ENCODE results near the gene DEDD2. TPM values are rescaled to one million over a fixed set of nuclear protein-coding genes. Genes with fewer than 3 reads are reported as not detected.

The DEDD2 gene
- total RNA-seq, 1 experiment from 2014 or later, result 32.7 TPM

- no peak overlapping the region for H3K27ac ChIP-seq (ENCODE audit: low read depth, low read length)
- H4K20me1 ChIP-seq (ENCODE audit: insufficient read depth), result 0 out of 2 replicates have a peak, but pooled peaks cover 6% of the 10 kb centered on the region
- POLR2A ChIA-PET, result no interaction called here
- peaks cover 2 to 48% of the 10 kb centered on the region in 2 experiments; a peak in 3 of 4 replicates for H3K4me1 ChIP-seq (ENCODE audit: control insufficient read depth in 1 of 2, insufficient read depth in 2 of 2, low read length in 2 of 2)
- H3K4me2 ChIP-seq (ENCODE audit: low read length), result peak overlapping the region; percentile 23; the same call in 1 of the 2 replicates
- H3K9me2 ChIP-seq (ENCODE audit: insufficient read depth), result no peaks in the 10 kb centered on the region
- no peaks in the 10 kb centered on the region; a peak in 1 of 4 replicates for H3K9me3 ChIP-seq (ENCODE audit: control insufficient read depth in 1 of 2, insufficient read depth in 1 of 2, low read depth in 1 of 2, low read length in 2 of 2)
- DNase-seq (ENCODE audit: low read depth, low spot score) (no peak), ATAC-seq (no peak)
- TF ChIP-seq ZFX (IDR thresholded peaks at IDR 0.05) (no peak), EZH2 (IDR thresholded peaks at IDR 0.05) (no peak), ZNF274 (IDR thresholded peaks at IDR 0.05; ENCODE audit: low read depth, low read length) (no peak), MAX (IDR thresholded peaks at IDR 0.05) (no peak), YY1 (IDR thresholded peaks at IDR 0.05; ENCODE audit: extremely low read depth, insufficient replicate concordance, low read depth, low read length) (no peak)
- CTCF ChIA-PET, result no interaction called here
- H3K79me2 ChIP-seq (ENCODE audit: insufficient read depth, low read length), result peaks cover 32% of the 10 kb centered on the region; the same call in 1 of the 2 replicates
- H3K27me3 ChIP-seq (ENCODE audit: insufficient read depth, low read length), result no peaks in the 10 kb centered on the region
- RAD21 ChIA-PET (ENCODE audit: low non-redundant PET in 1 of 2, low total read pairs in 2 of 2, uncharacterized antibody in 2 of 2, unreplicated experiment in 2 of 2), result no interaction called here
- H3K9ac ChIP-seq (ENCODE audit: low read length), result no peak overlapping the region
- no peak overlapping the region for H2AFZ ChIP-seq (ENCODE audit: low read depth, low read length, poor library complexity, severe bottlenecking)
- BruUV-seq (replicated peaks), result no TSS peak
- intact Hi-C loops (cut with micrococcal nuclease), result no loop called here
- no peak overlapping the region for H3K4me3 ChIP-seq (replicated peaks in 1 of 2; ENCODE audit: low read depth in 1 of 2, low read length in 2 of 2)
- H3K36me3 ChIP-seq (ENCODE audit: control insufficient read depth in 1 of 2, insufficient read depth in 2 of 2, low read length in 2 of 2), result peaks cover 6 to 30% of the 10 kb centered on the region in 2 experiments; a peak in 3 of 4 replicates
These were observed 20.1 kb downstream of the DEDD2 start for GRCh38 chr19:42197375-42197817.

GRCh38 chr19:42196011-42197001 lies 21.2 kb downstream of the DEDD2 start:
- POLR2A ChIA-PET, result no interaction called here
- Histone ChIP-seq H2AFZ (ENCODE audit: low read depth, low read length, poor library complexity, severe bottlenecking) (no peak overlapping the region), H3K27me3 (ENCODE audit: insufficient read depth, low read length) (no peaks in the 10 kb centered on the region), H3K9ac (ENCODE audit: low read length) (no peak overlapping the region), H3K79me2 (ENCODE audit: insufficient read depth, low read length) (peaks cover 21% of the 10 kb centered on the region; the same call in 1 of the 2 replicates), H3K4me2 (ENCODE audit: low read length) (no peak overlapping the region), H3K4me1 (ENCODE audit: control insufficient read depth in 1 of 2, insufficient read depth in 2 of 2, low read length in 2 of 2) (peaks cover 12 to 59% of the 10 kb centered on the region in 2 experiments), H3K36me3 (ENCODE audit: control insufficient read depth in 1 of 2, insufficient read depth in 2 of 2, low read length in 2 of 2) (peaks cover 4 to 21% of the 10 kb centered on the region in 2 experiments; a peak in 3 of 4 replicates), H4K20me1 (ENCODE audit: insufficient read depth) (0 out of 2 replicates have a peak, but pooled peaks cover 6% of the 10 kb centered on the region), H3K27ac (ENCODE audit: low read depth, low read length) (no peak overlapping the region; the same call in 1 of the 2 replicates), H3K4me3 (replicated peaks in 1 of 2; ENCODE audit: low read depth in 1 of 2, low read length in 2 of 2) (no peak overlapping the region), H3K9me3 (ENCODE audit: control insufficient read depth in 1 of 2, insufficient read depth in 1 of 2, low read depth in 1 of 2, low read length in 2 of 2) (no peaks in the 10 kb centered on the region; a peak in 1 of 4 replicates), H3K9me2 (ENCODE audit: insufficient read depth) (no peaks in the 10 kb centered on the region)
- RAD21 ChIA-PET (ENCODE audit: low non-redundant PET in 1 of 2, low total read pairs in 2 of 2, uncharacterized antibody in 2 of 2, unreplicated experiment in 2 of 2), result no interaction called here
- intact Hi-C loops (cut with micrococcal nuclease), result no loop called here
- CTCF ChIA-PET, result no interaction called here
- DNase-seq (ENCODE audit: low read depth, low spot score) (no peak), ATAC-seq (no peak; the same call in 1 of the 2 replicates)
- BruUV-seq (replicated peaks), result no TSS peak
- TF ChIP-seq SRF (IDR thresholded peaks at IDR 0.05; ENCODE audit: low read depth), result no peak
- TF ChIP-seq JUND (IDR thresholded peaks at IDR 0.05), result no peak
- no peak for TF ChIP-seq POLR2AphosphoS5 (IDR thresholded peaks at IDR 0.05; ENCODE audit: low read depth, low read length)
- no peak for TF ChIP-seq MAX (IDR thresholded peaks at IDR 0.05)
- TF ChIP-seq ZFX (IDR thresholded peaks at IDR 0.05), result no peak
- no peak for TF ChIP-seq FOSL1 (IDR thresholded peaks at IDR 0.05; ENCODE audit: low read depth)
- TF ChIP-seq TCF7L2 (IDR thresholded peaks at IDR 0.05; ENCODE audit: borderline replicate concordance, extremely low read depth, insufficient read depth, insufficient read length), result no peak
- no peak for TF ChIP-seq EZH2 (IDR thresholded peaks at IDR 0.05)
- TF ChIP-seq ZNF274 (IDR thresholded peaks at IDR 0.05; ENCODE audit: low read depth, low read length), result no peak
